HG03025 (cell line): ENCODE data around the gene DSE.

Source experiments
- ATAC-seq: cut with Tn5 transposase; IDR thresholded peaks from one replicate; pipeline ENCODE4 v1.9.1; 2021; ENCODE audit warnings: mild to moderate bottlenecking, moderate library complexity; ENCODE audit not compliant: unreplicated experiment, low FRiP score

The DSE gene

GRCh38 chr6:116465246-116465645, 94.5 kb downstream of the DSE start:
- no peak for ATAC-seq

- no peak for ATAC-seq
Observed at GRCh38 chr6:116467096-116467495, 96.3 kb downstream of the DSE start.

- no peak for ATAC-seq
Observed at GRCh38 chr6:116467514-116467913, 96.8 kb downstream of the DSE start.

GRCh38 chr6:116468293-116468692, 97.5 kb downstream of the DSE start:
- no peak for ATAC-seq

GRCh38 chr6:116471531-116471930, 100.8 kb downstream of the DSE start:
- ATAC-seq: no peak

GRCh38 chr6:116472706-116473105, 102.0 kb downstream of the DSE start:
- no peak for ATAC-seq

- no peak for ATAC-seq
Observed at GRCh38 chr6:116475141-116475540, 104.4 kb downstream of the DSE start.

- peak; percentile 100 for ATAC-seq
Observed at GRCh38 chr6:116476002-116476678, 105.4 kb downstream of the DSE start.

GRCh38 chr6:116482780-116483179, 112.0 kb downstream of the DSE start:
- no peak for ATAC-seq

GRCh38 chr6:116483616-116484015, 112.9 kb downstream of the DSE start:
- ATAC-seq: no peak

GRCh38 chr6:116485559-116486184, 114.9 kb downstream of the DSE start:
- no peak for ATAC-seq

- no peak for ATAC-seq
Observed at GRCh38 chr6:116491610-116492330, 121.0 kb downstream of the DSE start.

GRCh38 chr6:116492331-116493067, 121.8 kb downstream of the DSE start:
- no peak for ATAC-seq
